Esophagus squamous epithelium (tissue), 5 donors: Measurements from ENCODE around the gene NR3C1. TPM values are rescaled to one million over a fixed set of nuclear protein-coding genes. Genes with fewer than 3 reads are reported as not detected.

Experiments
- DNase-seq: peaks from one replicate; lab custom pipeline; 2025; lab: John Stamatoyannopoulos, UW
- H3K27ac ChIP-seq, 4 donors: fragments of 200-600 bp; sonication (generic); one replicate each; pipeline ENCODE4 v1.5.1; 2016 to 2019; ENCODE audit warnings: mild to moderate bottlenecking in 1 of 4
- H3K27me3 ChIP-seq, 4 donors: fragments of 200-600 bp; sonication (generic); 1 replicate in 3 of 4; 2 replicates in 1 of 4; pipeline versions ENCODE4 v1.5.1 to v1.6.0; 2017 to 2021; ENCODE audit warnings: antibody characterized with exemption in 1 of 4
- H3K36me3 ChIP-seq, 3 donors: fragments of 200-600 bp; sonication (generic); one replicate each; pipeline ENCODE4 v1.5.1; 2016 to 2019
- H3K4me1 ChIP-seq, 3 donors: fragments of 200-600 bp; sonication (generic); one replicate each; pipeline ENCODE4 v1.5.1; 2017 to 2019
- H3K4me3 ChIP-seq, 4 donors: fragments of 200-600 bp; sonication (generic); 1 replicate in 3 of 4; 2 replicates in 1 of 4; pipeline ENCODE4 v1.5.1; 2016 to 2019; ENCODE audit warnings: mild to moderate bottlenecking in 2 of 4, moderate library complexity in 1 of 4
- H3K9me3 ChIP-seq, 3 donors: fragments of 200-600 bp; sonication (generic); one replicate each; pipeline ENCODE4 v1.5.1; 2016 to 2019
- CTCF ChIP-seq, 6 experiments: fragments of 450-650 bp in 4 of 6; fragments of 200-600 bp in 2 of 6; sonication (generic) in 2 of 6; IDR thresholded peaks; one replicate each; pipeline ENCODE4 v1.5.1; 2016 to 2019; ENCODE audit warnings: antibody characterized with exemption in 6 of 6, mild to moderate bottlenecking in 4 of 6, moderate library complexity in 4 of 6
- POLR2A ChIP-seq, 4 donors: fragments of 450-650 bp; IDR thresholded peaks; one replicate each; pipeline ENCODE4 v1.6.1; 2017; ENCODE audit warnings: antibody characterized with exemption in 4 of 4, mild to moderate bottlenecking in 4 of 4, moderate library complexity in 3 of 4
- WGBS, 2 donors: methylation state at CpG; one replicate each; pipeline ENCODE4 v1.1.5; 2018; 5-methylcytosine and 5-hydroxymethylcytosine counted together
- intact Hi-C: fragments of 100-400 bp; cut with DNase I; formaldehyde crosslinking; loops from one replicate; pipeline ENCODE4 v1.15.0; 2022
- total RNA-seq, 4 donors: library from RNA; depleted of rRNA; stranded (reverse); fragments of >200 nt; gene quantifications; one replicate each; pipeline ENCODE4 v1.1.0, GENCODE V29; 2016
- donor health status: DM: yes; HTN: yes; CAD: no.

The NR3C1 gene
- total RNA-seq, 4 donors from 2014 or later = 16.7 to 51.1 (median 26.1) TPM

GRCh38 chr5:143231973-143232812 is 171.3 kb downstream of the NR3C1 start:
- Histone ChIP-seq H3K9me3 (no peaks in the 10 kb centered on the region), H3K36me3 (no peaks in the 10 kb centered on the region), H3K27me3 (no peaks in the 10 kb centered on the region), H3K4me1 (peaks cover 12 to 47% (median 12%) of the 10 kb centered on the region in 3 donors), H3K27ac (no peak overlapping the region), H3K4me3 (no peak overlapping the region)
- WGBS, 2 donors = 85 to 93% methylated on average over 6 to 7 of the region's 7 CpGs
- intact Hi-C loops = no loop called here
- DNase-seq = no peak
- TF ChIP-seq CTCF (IDR thresholded peaks at IDR 0.05) (no peak), POLR2A (IDR thresholded peaks at IDR 0.05) (no peak)

- Histone ChIP-seq H3K4me3 (no peak overlapping the region), H3K9me3 (no peaks in the 10 kb centered on the region), H3K4me1 (peaks cover 12 to 47% (median 12%) of the 10 kb centered on the region in 3 donors), H3K27me3 (no peaks in the 10 kb centered on the region), H3K27ac (no peak overlapping the region), H3K36me3 (no peaks in the 10 kb centered on the region)
- TF ChIP-seq POLR2A (IDR thresholded peaks at IDR 0.05) (no peak), CTCF (IDR thresholded peaks at IDR 0.05) (no peak)
- WGBS, 2 donors = 61 to 63% methylated on average over 3 of the region's 3 CpGs
- intact Hi-C loops = no loop called here
- no peak for DNase-seq
Observed at GRCh38 chr5:143231416-143231815, 172.1 kb downstream of the NR3C1 start.

- Histone ChIP-seq H3K36me3 (no peaks in the 10 kb centered on the region), H3K4me3 (no peak overlapping the region), H3K4me1 (peaks cover 11 to 43% (median 11%) of the 10 kb centered on the region in 3 donors), H3K9me3 (no peaks in the 10 kb centered on the region), H3K27ac (no peak overlapping the region), H3K27me3 (no peaks in the 10 kb centered on the region)
- TF ChIP-seq CTCF (IDR thresholded peaks at IDR 0.05) (no peak), POLR2A (IDR thresholded peaks at IDR 0.05) (no peak)
- intact Hi-C loops = no loop called here
- WGBS, 2 donors = 88 to 92% methylated on average over 6 of the region's 6 CpGs
- no peak for DNase-seq
Observed at GRCh38 chr5:143230676-143230996, 172.8 kb downstream of the NR3C1 start.

- Histone ChIP-seq H3K27ac (peak overlapping the region in 2 of 4 donors; percentile 23 to 36), H3K4me1 (peaks cover 5 to 37% (median 7%) of the 10 kb centered on the region in 3 donors), H3K9me3 (no peaks in the 10 kb centered on the region), H3K4me3 (peak overlapping the region in 1 of 4 donors; percentile 7), H3K36me3 (no peaks in the 10 kb centered on the region), H3K27me3 (no peaks in the 10 kb centered on the region)
- no peak for DNase-seq
- WGBS, 2 donors = 44 to 64% methylated on average over 5 to 10 of the region's 10 CpGs
- intact Hi-C loops = no loop called here
- TF ChIP-seq CTCF (IDR thresholded peaks at IDR 0.05) = no peak
- TF ChIP-seq POLR2A (IDR thresholded peaks at IDR 0.05) = no peak
Observed at GRCh38 chr5:143229896-143230675, 173.4 kb downstream of the NR3C1 start.

GRCh38 chr5:143229426-143229895 is 174.0 kb downstream of the NR3C1 start:
- intact Hi-C loops = no loop called here
- no peak for TF ChIP-seq CTCF (IDR thresholded peaks at IDR 0.05)
- peak overlapping the region in 1 of 4 donors; percentile 7 for H3K4me3 ChIP-seq
- H3K9me3 ChIP-seq = no peaks in the 10 kb centered on the region
- no peaks in the 10 kb centered on the region for H3K27me3 ChIP-seq
- peaks cover 0 to 31% (median under 1%) of the 10 kb centered on the region in 3 donors for H3K4me1 ChIP-seq
- H3K36me3 ChIP-seq = no peaks in the 10 kb centered on the region
- WGBS, 2 donors = 62 to 81% methylated on average over 5 to 7 of the region's 8 CpGs
- peak overlapping the region in 2 of 4 donors; percentile 23 to 36 for H3K27ac ChIP-seq
- no peak for DNase-seq
